GM18519 (cell line): Measurements from ENCODE around the gene POLE.
"Not testable (repeated sequence)": the region's sequence is repeated elsewhere in the genome, so short reads cannot be mapped to it uniquely, and the experiment has no call there.

Experiments
- ATAC-seq: cut with Tn5 transposase; IDR thresholded peaks from one replicate; pipeline ENCODE4 v1.9.1; 2021; ENCODE audit warnings: mild to moderate bottlenecking, moderate library complexity; ENCODE audit not compliant: unreplicated experiment, low FRiP score

POLE gene

DNA sequence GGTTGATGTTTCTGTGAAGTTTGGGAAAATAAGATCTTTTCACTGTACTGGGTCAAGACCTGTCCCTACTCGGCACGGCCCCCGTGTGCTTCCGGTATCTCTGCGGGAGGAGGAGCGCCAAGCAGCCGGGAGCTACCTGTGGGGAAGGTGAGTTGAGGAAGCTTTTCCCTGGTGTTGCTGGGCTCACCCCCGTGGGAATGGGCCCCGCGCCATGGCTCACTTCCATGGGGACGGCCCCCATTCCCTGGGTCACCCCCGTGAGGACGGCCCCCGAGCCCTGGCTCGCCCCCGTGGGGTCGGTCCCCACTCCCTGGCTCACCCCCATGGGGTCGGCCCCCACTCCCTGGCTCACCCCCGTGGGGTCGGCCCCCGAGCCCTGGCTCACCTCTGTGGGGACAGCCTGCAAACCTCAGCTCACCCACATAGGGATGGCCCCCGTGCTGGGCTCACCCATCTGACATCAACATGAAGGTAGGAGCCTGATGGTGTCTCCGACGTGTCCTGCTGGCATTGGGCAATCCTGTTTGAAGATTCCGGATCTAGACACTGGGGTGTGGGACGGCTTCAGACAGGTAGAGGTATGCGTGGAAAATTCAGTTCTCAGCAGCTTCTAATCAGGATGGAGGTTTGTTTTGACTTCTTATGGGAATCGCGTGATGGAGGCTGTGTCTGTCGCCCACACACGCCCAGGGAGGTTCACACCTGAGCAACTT lies 85.8 kb downstream of the POLE start:
- no peak for ATAC-seq

- ATAC-seq: no peak
These were observed 86.8 kb downstream of the POLE start for GRCh38 chr12:132600048-132601032.

DNA sequence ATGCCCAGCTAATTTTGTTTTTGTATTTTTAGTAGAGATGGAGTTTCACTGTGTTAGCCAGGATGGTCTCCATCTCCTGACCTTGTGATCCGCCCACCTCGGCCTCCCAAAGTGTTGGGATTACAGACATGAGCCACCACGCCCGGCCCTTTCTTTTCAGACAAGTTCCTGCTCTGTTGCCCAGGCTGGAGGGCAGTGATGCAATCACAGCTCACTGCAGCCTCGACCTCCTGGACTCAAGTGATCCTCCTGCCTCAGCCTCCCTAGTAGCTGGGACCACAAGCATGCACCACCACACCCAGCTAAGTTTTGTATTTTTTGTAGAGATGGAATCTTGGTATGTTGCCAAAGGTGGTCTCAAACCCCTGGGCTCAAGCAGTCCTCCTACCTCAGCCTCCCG lies 87.6 kb downstream of the POLE start:
- not testable (repeated sequence) for ATAC-seq

DNA sequence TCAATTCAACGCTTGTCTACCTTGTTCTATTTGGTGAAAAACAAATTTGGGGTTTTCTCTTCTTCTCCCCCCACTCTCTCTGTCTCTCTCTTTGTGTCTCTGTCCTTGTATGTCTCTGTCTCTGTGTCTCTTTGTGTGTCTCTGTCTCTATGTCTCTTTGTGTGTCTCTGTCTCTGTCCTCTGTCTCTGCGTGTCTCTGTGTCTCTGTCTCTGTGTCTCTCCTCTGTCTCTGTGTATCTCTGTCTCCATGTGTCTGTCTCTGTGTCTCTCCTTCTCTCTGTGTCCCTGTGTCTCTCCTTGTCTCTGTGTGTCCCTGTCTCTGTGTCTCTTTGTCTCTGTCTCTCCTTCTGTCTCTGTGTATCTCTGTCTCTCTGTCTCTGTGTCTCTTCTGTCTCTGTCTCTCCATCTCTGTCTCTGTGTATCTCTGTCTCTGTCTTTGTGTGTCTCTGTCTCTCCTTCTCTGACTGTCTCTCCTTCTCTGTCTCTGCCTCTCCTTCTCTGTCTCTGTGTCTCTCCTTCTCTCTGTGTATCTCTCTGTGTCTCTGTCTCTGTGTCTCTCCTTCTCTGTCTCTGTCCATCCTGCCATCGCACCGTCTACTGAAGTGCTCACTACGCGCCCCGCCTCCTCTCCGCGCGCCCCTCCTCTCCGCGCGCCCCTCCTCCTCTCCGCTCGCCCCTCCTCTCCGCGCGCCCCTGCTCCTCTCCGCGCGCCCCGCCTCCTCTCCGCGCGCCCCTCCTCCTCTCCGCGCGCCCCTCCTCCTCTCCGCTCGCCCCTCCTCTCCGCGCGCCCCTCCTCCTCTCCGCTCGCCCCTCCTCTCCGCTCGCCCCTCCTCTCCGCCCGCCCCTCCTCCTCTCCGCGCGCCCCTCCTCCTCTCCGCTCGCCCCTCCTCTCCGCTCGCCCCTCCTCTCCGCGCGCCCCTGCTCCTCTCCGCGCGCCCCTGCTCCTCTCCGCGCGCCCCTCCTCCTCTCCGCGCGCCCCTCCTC lies 89.5 kb downstream of the POLE start:
- ATAC-seq: no peak

DNA sequence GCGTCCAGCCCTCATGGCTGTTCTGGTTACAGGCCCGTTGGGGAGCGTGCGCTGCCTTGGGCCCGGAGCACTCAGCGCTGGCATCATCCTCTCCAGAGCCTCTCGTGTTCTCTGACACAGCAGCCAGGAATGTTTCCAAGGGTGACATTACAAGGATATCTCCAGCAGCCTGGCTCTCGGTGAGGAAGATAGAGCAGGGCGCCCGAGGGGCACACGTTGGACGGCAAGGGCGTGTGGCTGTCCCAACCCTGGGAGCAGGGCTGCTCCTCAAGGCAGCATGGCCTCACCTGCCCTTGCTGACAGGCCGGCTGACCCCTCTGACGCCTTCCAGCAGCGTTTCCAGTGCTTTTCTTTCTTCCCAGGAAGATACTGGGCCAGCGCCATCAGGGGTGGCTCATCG lies 91.1 kb downstream of the POLE start:
- no peak for ATAC-seq

GRCh38 chr12:132595183-132595582 lies 92.0 kb downstream of the POLE start:
- ATAC-seq: no peak

GRCh38 chr12:132593938-132594358 lies 93.2 kb downstream of the POLE start:
- ATAC-seq: no peak

- ATAC-seq: no peak
These were observed 93.6 kb downstream of the POLE start for GRCh38 chr12:132593521-132593920.

- ATAC-seq: no peak
These were observed 94.1 kb downstream of the POLE start for GRCh38 chr12:132593071-132593470.

- ATAC-seq: no peak
These were observed 94.7 kb downstream of the POLE start for GRCh38 chr12:132592282-132592970.

DNA sequence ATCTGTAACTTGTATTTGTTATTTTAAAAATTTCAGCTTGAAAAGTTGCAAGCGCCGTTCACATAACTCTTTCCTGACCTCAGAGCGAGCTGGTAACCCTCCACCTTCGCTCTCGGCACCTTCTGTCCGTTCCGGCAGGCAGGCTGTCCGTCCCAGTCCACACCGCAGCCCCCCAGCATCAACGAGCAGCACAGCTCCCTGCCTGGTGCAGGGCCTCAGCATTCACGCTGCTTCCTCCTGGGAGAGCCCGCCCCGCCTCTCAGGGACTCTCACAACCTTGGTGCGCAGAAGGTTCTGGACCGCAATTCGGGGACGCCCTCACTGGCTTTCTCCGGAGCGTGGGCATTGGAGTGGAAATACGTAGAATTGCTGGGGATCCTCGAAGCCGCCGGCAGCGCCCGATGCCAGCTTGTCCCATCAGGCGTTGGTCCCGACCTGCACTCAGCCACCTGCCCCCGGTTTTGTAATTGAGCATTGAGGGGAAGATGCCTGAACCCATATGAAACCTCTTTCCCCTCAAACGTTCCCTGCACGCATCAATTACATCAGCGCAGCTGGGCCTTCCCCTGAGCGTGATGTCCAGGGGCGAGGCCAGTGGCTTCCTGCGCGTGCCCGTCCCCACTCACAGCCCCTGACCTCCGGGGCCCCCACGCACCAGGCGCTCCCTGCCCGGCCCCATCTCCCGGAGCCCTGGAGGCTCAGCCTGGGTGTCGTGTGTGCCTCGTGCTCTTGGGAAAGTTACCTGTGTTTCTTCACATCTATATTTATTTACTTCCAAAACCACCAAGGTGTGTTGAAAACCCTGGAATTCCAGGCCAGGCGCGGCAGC lies 95.8 kb downstream of the POLE start:
- no peak for ATAC-seq

- no peak for ATAC-seq
These were observed 98.1 kb downstream of the POLE start for GRCh38 chr12:132588821-132589669.

DNA sequence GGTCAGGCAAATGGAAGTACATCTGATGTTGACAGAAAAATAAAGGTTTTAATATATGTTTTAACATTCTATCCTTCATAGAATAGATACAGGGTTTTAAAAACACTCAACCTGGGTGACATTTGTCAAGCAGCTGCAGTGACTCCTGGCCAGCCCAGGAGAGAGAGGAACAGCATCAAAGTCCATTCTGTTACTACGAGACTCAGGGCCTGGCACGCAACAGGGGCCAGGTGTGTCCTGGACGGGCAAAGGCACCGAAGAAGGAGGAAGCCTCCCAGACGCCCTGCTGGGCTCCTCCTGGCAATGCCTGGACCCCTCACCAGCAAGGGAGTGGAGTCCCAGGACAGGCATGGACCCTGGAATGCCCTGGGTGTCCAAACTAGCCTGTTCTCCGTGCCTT lies 98.8 kb downstream of the POLE start:
- ATAC-seq: no peak

- ATAC-seq: no peak
These were observed 99.4 kb downstream of the POLE start for GRCh38 chr12:132587781-132588180.

DNA sequence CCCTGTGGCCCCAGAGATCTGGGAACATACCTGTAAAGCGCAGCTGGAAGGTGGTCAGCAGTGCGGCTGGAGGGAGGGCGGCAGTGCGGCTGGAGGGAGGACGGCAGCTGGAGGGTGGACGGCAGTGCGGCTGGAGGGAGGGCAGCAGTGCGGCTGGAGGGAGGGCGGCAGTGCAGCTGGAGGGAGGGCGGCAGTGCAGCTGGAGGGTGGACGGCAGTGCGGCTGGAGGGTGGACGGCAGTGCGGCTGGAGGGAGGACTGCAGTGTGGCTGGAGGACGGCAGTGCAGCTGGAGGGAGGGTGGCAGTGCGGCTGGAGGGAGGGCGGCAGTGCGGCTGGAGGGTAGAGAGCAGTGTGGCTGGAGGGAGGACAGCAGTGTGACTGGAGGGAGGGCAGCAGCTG lies 100.2 kb downstream of the POLE start:
- no peak for ATAC-seq

DNA sequence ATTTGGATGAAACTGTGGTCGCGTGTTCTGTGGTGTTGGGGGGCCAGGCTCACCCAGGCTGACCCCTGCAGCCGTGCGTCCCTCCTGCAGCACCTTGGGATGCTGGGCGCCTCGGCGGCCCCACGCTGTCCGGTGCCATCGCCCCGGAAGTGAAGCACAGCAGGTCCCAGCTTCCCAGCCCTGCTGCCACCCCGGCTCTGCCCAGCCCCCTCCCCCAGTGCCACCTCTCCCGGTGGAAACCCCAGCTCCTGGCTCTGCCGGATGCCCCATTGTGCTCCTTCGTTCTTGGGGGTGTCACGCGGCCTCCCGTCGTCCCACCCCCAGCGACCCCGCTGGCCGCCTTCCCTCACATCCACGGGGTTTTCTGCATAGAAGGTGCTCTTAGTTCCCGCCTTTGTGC lies 102.0 kb downstream of the POLE start:
- ATAC-seq: no peak

- ATAC-seq: no peak
These were observed 102.7 kb downstream of the POLE start for GRCh38 chr12:132584429-132584828.

GRCh38 chr12:132583736-132584135 lies 103.4 kb downstream of the POLE start:
- ATAC-seq: no peak
